ENCODE results near the gene CYP26A1. TPM values are rescaled to one million over a fixed set of nuclear protein-coding genes. Genes with fewer than 3 reads are reported as not detected.

CYP26A1 gene
- total RNA-seq, 1 donor, result not detected

GRCh38 chr10:93080350-93081046 lies 6.8 kb downstream of the CYP26A1 start:
- no peaks in the 10 kb centered on the region for H4K20me1 ChIP-seq (ENCODE audit: insufficient read depth, low read length)
- H3K79me2 ChIP-seq (ENCODE audit: insufficient read depth, low read length), result no peaks in the 10 kb centered on the region
- peaks cover 25% of the 10 kb centered on the region for H3K4me1 ChIP-seq (ENCODE audit: insufficient read depth, low read length)
- H3K27me3 ChIP-seq (ENCODE audit: insufficient read depth, low read length), result peaks cover 13% of the 10 kb centered on the region
- peak; percentile 92 for TF ChIP-seq CTCF (IDR thresholded peaks at IDR 0.05; ENCODE audit: extremely low read depth, low read depth, low read length)
- peak overlapping the region; percentile 89 for H3K4me2 ChIP-seq (ENCODE audit: insufficient read depth, low read length)
- H3K27ac ChIP-seq (ENCODE audit: low read depth, low read length), result no peak overlapping the region
- H3K4me3 ChIP-seq (ENCODE audit: insufficient read depth, low read length), result peak overlapping the region; percentile 61
- no peaks in the 10 kb centered on the region for H3K36me3 ChIP-seq (ENCODE audit: insufficient read depth, low read length)
- H2AFZ ChIP-seq (ENCODE audit: low read length), result peak overlapping the region; percentile 93
- H3K9me3 ChIP-seq (ENCODE audit: low read depth, low read length), result no peaks in the 10 kb centered on the region
- DNase-seq (ENCODE audit: insufficient read length, low spot score, missing footprints), result peak; percentile 94

GRCh38 chr10:93081318-93081717 lies 7.6 kb downstream of the CYP26A1 start:
- Histone ChIP-seq H3K4me2 (ENCODE audit: insufficient read depth, low read length) (peak overlapping the region; percentile 44), H3K9me3 (ENCODE audit: low read depth, low read length) (no peaks in the 10 kb centered on the region), H4K20me1 (ENCODE audit: insufficient read depth, low read length) (no peaks in the 10 kb centered on the region), H3K4me3 (ENCODE audit: insufficient read depth, low read length) (no peak overlapping the region), H3K79me2 (ENCODE audit: insufficient read depth, low read length) (no peaks in the 10 kb centered on the region), H3K27ac (ENCODE audit: low read depth, low read length) (no peak overlapping the region), H3K4me1 (ENCODE audit: insufficient read depth, low read length) (peaks cover 25% of the 10 kb centered on the region), H3K27me3 (ENCODE audit: insufficient read depth, low read length) (peaks cover 5% of the 10 kb centered on the region), H3K36me3 (ENCODE audit: insufficient read depth, low read length) (no peaks in the 10 kb centered on the region), H2AFZ (ENCODE audit: low read length) (no peak overlapping the region)
- DNase-seq (ENCODE audit: insufficient read length, low spot score, missing footprints), result peak; percentile 26
- no peak for TF ChIP-seq CTCF (IDR thresholded peaks at IDR 0.05; ENCODE audit: extremely low read depth, low read depth, low read length)

- H3K36me3 ChIP-seq (ENCODE audit: insufficient read depth, low read length), result no peaks in the 10 kb centered on the region
- peak; percentile 77 for DNase-seq (ENCODE audit: insufficient read length, low spot score, missing footprints)
- H3K27ac ChIP-seq (ENCODE audit: low read depth, low read length), result no peak overlapping the region
- H3K4me2 ChIP-seq (ENCODE audit: insufficient read depth, low read length), result peak overlapping the region; percentile 44
- no peaks in the 10 kb centered on the region for H4K20me1 ChIP-seq (ENCODE audit: insufficient read depth, low read length)
- H2AFZ ChIP-seq (ENCODE audit: low read length), result peak overlapping the region; percentile 9
- H3K9me3 ChIP-seq (ENCODE audit: low read depth, low read length), result no peaks in the 10 kb centered on the region
- H3K27me3 ChIP-seq (ENCODE audit: insufficient read depth, low read length), result peaks cover 4% of the 10 kb centered on the region
- no peaks in the 10 kb centered on the region for H3K79me2 ChIP-seq (ENCODE audit: insufficient read depth, low read length)
- H3K4me1 ChIP-seq (ENCODE audit: insufficient read depth, low read length), result peaks cover 23% of the 10 kb centered on the region
- no peak for TF ChIP-seq CTCF (IDR thresholded peaks at IDR 0.05; ENCODE audit: extremely low read depth, low read depth, low read length)
- H3K4me3 ChIP-seq (ENCODE audit: insufficient read depth, low read length), result no peak overlapping the region
These were observed 8.1 kb downstream of the CYP26A1 start for GRCh38 chr10:93081834-93082233.

GRCh38 chr10:93083743-93084539 lies 10.2 kb downstream of the CYP26A1 start:
- H3K36me3 ChIP-seq (ENCODE audit: insufficient read depth, low read length), result no peaks in the 10 kb centered on the region
- H3K79me2 ChIP-seq (ENCODE audit: insufficient read depth, low read length), result no peaks in the 10 kb centered on the region
- no peak for TF ChIP-seq CTCF (IDR thresholded peaks at IDR 0.05; ENCODE audit: extremely low read depth, low read depth, low read length)
- no peak overlapping the region for H3K27ac ChIP-seq (ENCODE audit: low read depth, low read length)
- H4K20me1 ChIP-seq (ENCODE audit: insufficient read depth, low read length), result no peaks in the 10 kb centered on the region
- H3K9me3 ChIP-seq (ENCODE audit: low read depth, low read length), result no peaks in the 10 kb centered on the region
- DNase-seq (ENCODE audit: insufficient read length, low spot score, missing footprints), result no peak
- peaks cover 14% of the 10 kb centered on the region for H3K4me1 ChIP-seq (ENCODE audit: insufficient read depth, low read length)
- H2AFZ ChIP-seq (ENCODE audit: low read length), result no peak overlapping the region
- no peaks in the 10 kb centered on the region for H3K27me3 ChIP-seq (ENCODE audit: insufficient read depth, low read length)
- no peak overlapping the region for H3K4me2 ChIP-seq (ENCODE audit: insufficient read depth, low read length)
- no peak overlapping the region for H3K4me3 ChIP-seq (ENCODE audit: insufficient read depth, low read length)
